Mesothelial cell of epicardium (in vitro differentiated cells): Measurements from ENCODE around the gene B3GNT5. TPM values are rescaled to one million over a fixed set of nuclear protein-coding genes. Genes with fewer than 3 reads are reported as not detected.

Experiments used
- DNase-seq, 2 experiments: peaks; one replicate each; pipeline ENCODE4 v3.0.0; 2021; ENCODE audit warnings: low spot score in 2 of 2; ENCODE audit not compliant: unreplicated experiment in 2 of 2
- H3K27ac Mint-ChIP-seq: 2 replicates; pipeline ENCODE4 v1.8.0; 2021; ENCODE audit warnings: mixed read lengths
- H3K27me3 Mint-ChIP-seq: 2 replicates; pipeline ENCODE4 v1.8.0; 2021; ENCODE audit warnings: low read depth, mixed read lengths
- H3K36me3 Mint-ChIP-seq: 2 replicates; pipeline ENCODE4 v1.8.0; 2021; ENCODE audit warnings: mixed read lengths
- H3K4me1 Mint-ChIP-seq: 2 replicates; pipeline ENCODE4 v1.8.0; 2021; ENCODE audit warnings: mixed read lengths
- H3K4me3 Mint-ChIP-seq: 2 replicates; pipeline ENCODE4 v1.8.0; 2021; ENCODE audit warnings: mild to moderate bottlenecking, moderate library complexity, mixed read lengths
- H3K9me3 Mint-ChIP-seq: 2 replicates; pipeline ENCODE4 v1.8.0; 2021; ENCODE audit warnings: mixed read lengths
- total RNA-seq: library from RNA; stranded (reverse); gene quantifications from 3 replicates; pipeline ENCODE4 v1.2.1, GENCODE V29; 2021
- TF ChIP-seq, protein P1 (sequence below): fragments of 200-600 bp; sonication (generic); IDR thresholded peaks from one replicate; pipeline ENCODE4 v1.5.0; 2021; ENCODE audit warnings: antibody characterized with exemption; ENCODE audit not compliant: unreplicated experiment

The B3GNT5 gene
- total RNA-seq, 1 donor from 2014 or later, result 29.1 TPM

GRCh38 chr3:183285828-183286457, 32.9 kb downstream of the B3GNT5 start:
- Mint-ChIP-seq H3K4me3 (no peak overlapping the region), H3K27ac (peak overlapping the region; percentile 51), H3K27me3 (no peaks in the 10 kb centered on the region), H3K36me3 (peaks cover 4% of the 10 kb centered on the region), H3K4me1 (peaks cover 15% of the 10 kb centered on the region), H3K9me3 (no peaks in the 10 kb centered on the region)
- no peak for DNase-seq
- TF ChIP-seq, protein P1, sequence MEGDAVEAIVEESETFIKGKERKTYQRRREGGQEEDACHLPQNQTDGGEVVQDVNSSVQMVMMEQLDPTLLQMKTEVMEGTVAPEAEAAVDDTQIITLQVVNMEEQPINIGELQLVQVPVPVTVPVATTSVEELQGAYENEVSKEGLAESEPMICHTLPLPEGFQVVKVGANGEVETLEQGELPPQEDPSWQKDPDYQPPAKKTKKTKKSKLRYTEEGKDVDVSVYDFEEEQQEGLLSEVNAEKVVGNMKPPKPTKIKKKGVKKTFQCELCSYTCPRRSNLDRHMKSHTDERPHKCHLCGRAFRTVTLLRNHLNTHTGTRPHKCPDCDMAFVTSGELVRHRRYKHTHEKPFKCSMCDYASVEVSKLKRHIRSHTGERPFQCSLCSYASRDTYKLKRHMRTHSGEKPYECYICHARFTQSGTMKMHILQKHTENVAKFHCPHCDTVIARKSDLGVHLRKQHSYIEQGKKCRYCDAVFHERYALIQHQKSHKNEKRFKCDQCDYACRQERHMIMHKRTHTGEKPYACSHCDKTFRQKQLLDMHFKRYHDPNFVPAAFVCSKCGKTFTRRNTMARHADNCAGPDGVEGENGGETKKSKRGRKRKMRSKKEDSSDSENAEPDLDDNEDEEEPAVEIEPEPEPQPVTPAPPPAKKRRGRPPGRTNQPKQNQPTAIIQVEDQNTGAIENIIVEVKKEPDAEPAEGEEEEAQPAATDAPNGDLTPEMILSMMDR, result no peak

GRCh38 chr3:183287301-183287971, 34.4 kb downstream of the B3GNT5 start:
- no peaks in the 10 kb centered on the region for H3K27me3 Mint-ChIP-seq
- H3K4me3 Mint-ChIP-seq, result no peak overlapping the region
- TF ChIP-seq, protein P1, result no peak
- no peak overlapping the region for H3K27ac Mint-ChIP-seq
- no peak for DNase-seq
- H3K9me3 Mint-ChIP-seq, result peaks cover 3% of the 10 kb centered on the region
- H3K36me3 Mint-ChIP-seq, result peaks cover 4% of the 10 kb centered on the region
- peaks cover 26% of the 10 kb centered on the region for H3K4me1 Mint-ChIP-seq

- Mint-ChIP-seq H3K36me3 (peaks cover 6% of the 10 kb centered on the region), H3K27me3 (no peaks in the 10 kb centered on the region), H3K4me1 (peaks cover 26% of the 10 kb centered on the region), H3K27ac (no peak overlapping the region), H3K4me3 (no peak overlapping the region), H3K9me3 (peaks cover 8% of the 10 kb centered on the region)
- TF ChIP-seq, protein P1, result no peak
- no peak for DNase-seq
These were observed 35.1 kb downstream of the B3GNT5 start for GRCh38 chr3:183288117-183288516.

- Mint-ChIP-seq H3K27ac (no peak overlapping the region), H3K9me3 (peaks cover 15% of the 10 kb centered on the region)
These were observed 37.2 kb downstream of the B3GNT5 start for GRCh38 chr3:183290216-183290615.

DNA sequence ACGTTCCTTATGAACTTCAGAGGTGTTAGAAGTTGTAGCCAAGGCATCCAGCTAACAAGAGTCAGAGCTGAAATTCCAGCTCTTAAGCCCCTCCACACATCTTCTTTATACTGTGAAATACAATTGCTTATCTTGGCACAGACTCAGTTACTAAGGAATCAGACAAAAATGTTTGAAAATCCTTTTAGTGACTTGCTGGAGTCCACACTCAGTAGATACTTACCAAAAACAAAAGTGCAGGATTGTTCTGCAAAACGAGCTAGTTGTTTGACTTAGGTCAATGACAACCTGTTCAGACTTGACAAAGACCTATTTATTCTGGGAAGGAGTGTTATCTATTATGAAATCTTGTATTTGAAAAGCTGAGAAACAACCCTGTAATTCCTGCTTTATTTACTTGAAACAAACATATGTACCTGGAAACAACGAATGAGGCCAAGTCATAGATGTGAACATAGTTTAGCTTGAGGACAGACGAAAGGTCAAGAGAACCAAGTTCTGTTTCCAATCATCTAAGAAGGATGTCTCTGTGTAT, 38.5 kb downstream of the B3GNT5 start:
- peaks cover 15% of the 10 kb centered on the region for H3K9me3 Mint-ChIP-seq
- H3K27me3 Mint-ChIP-seq, result no peaks in the 10 kb centered on the region
- peaks cover 22% of the 10 kb centered on the region for H3K36me3 Mint-ChIP-seq
- TF ChIP-seq, protein P1, result no peak
- DNase-seq, result no peak
- peaks cover 13% of the 10 kb centered on the region for H3K4me1 Mint-ChIP-seq
- no peak overlapping the region for H3K4me3 Mint-ChIP-seq
- H3K27ac Mint-ChIP-seq, result peak overlapping the region; percentile 23

More at GRCh38 chr3:183290216-183290615, 37.2 kb downstream of the B3GNT5 start:
- no peak for DNase-seq
- peaks cover 12% of the 10 kb centered on the region for H3K36me3 Mint-ChIP-seq
- H3K27me3 Mint-ChIP-seq, result no peaks in the 10 kb centered on the region
- TF ChIP-seq, protein P1, result no peak
- peaks cover 21% of the 10 kb centered on the region for H3K4me1 Mint-ChIP-seq
- no peak overlapping the region for H3K4me3 Mint-ChIP-seq
